ENCODE data around the gene ANK3. TPM values are rescaled to one million over a fixed set of nuclear protein-coding genes. Genes with fewer than 3 reads are reported as not detected.

ANK3 gene
- polyA plus RNA-seq, 1 donor from 2014 or later, result 114 TPM

DNA sequence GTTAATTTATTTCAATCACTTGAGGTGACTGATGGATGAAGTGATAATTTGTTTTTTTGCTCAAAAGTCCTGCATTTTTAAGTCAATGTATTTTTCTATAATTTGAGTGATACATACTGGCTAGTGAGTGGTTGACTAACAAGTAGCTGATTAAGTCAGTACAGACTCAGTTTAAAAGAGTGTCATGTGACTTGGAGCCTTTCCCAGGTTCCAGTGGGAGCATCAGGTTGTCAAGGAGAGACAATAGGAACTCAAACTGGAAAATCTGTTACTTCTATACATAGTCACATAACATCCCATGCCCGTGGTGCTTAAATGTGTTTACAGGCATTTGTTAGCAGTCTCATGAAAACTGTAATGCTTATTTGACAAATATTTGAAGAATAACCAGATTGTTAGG, 154.7 kb downstream of the ANK3 start:
- H3K27me3 ChIP-seq (ENCODE audit: insufficient read depth, low read depth, low read length), result no peaks in the 10 kb centered on the region
- H4K20me1 ChIP-seq (ENCODE audit: insufficient read depth), result no peaks in the 10 kb centered on the region
- H3F3A ChIP-seq (ENCODE audit: insufficient read depth, low read length, poor library complexity, severe bottlenecking), result no peaks in the 10 kb centered on the region
- TF ChIP-seq RAD21 (conservative IDR thresholded peaks at IDR 0.05) (no peak), MXI1 (conservative IDR thresholded peaks at IDR 0.05; ENCODE audit: poor library complexity, severe bottlenecking) (no peak), SMC3 (conservative IDR thresholded peaks at IDR 0.05; ENCODE audit: poor library complexity) (no peak), EZH2 (IDR thresholded peaks at IDR 0.05; ENCODE audit: borderline replicate concordance, insufficient read depth, low read length, poor library complexity, severe bottlenecking) (no peak), TAF1 (IDR thresholded peaks at IDR 0.05; ENCODE audit: low read depth) (no peak), REST (IDR thresholded peaks at IDR 0.05; ENCODE audit: borderline replicate concordance) (no peak), EP300 (conservative IDR thresholded peaks at IDR 0.05; ENCODE audit: poor library complexity, severe bottlenecking) (no peak), POLR2AphosphoS5 (IDR thresholded peaks at IDR 0.05) (no peak)
- TF ChIP-seq, protein P1, sequence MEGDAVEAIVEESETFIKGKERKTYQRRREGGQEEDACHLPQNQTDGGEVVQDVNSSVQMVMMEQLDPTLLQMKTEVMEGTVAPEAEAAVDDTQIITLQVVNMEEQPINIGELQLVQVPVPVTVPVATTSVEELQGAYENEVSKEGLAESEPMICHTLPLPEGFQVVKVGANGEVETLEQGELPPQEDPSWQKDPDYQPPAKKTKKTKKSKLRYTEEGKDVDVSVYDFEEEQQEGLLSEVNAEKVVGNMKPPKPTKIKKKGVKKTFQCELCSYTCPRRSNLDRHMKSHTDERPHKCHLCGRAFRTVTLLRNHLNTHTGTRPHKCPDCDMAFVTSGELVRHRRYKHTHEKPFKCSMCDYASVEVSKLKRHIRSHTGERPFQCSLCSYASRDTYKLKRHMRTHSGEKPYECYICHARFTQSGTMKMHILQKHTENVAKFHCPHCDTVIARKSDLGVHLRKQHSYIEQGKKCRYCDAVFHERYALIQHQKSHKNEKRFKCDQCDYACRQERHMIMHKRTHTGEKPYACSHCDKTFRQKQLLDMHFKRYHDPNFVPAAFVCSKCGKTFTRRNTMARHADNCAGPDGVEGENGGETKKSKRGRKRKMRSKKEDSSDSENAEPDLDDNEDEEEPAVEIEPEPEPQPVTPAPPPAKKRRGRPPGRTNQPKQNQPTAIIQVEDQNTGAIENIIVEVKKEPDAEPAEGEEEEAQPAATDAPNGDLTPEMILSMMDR (IDR thresholded peaks at IDR 0.05; ENCODE audit: poor library complexity, severe bottlenecking), result no peak
- H3K9me2 ChIP-seq (ENCODE audit: insufficient read depth, low read length), result no peaks in the 10 kb centered on the region
- no peak overlapping the region for H3K4me3 ChIP-seq (ENCODE audit: low read length)
- no peaks in the 10 kb centered on the region for H3K36me3 ChIP-seq (ENCODE audit: insufficient read depth, low read length)
- H3K9ac ChIP-seq (ENCODE audit: low read length), result no peak overlapping the region
- peaks cover 3% of the 10 kb centered on the region for H3K79me2 ChIP-seq (replicated peaks; ENCODE audit: insufficient read depth, low read length)
- no peak overlapping the region for H3K27ac ChIP-seq (ENCODE audit: low read length)
- H3K4me2 ChIP-seq (ENCODE audit: low read length), result no peak overlapping the region
- no peaks in the 10 kb centered on the region for H3K9me3 ChIP-seq (ENCODE audit: low read length)
- no peak overlapping the region for H2AFZ ChIP-seq (ENCODE audit: low read depth, low read length)

- Histone ChIP-seq H3K27ac (ENCODE audit: low read length) (no peak overlapping the region), H3K36me3 (ENCODE audit: insufficient read depth, low read length) (no peaks in the 10 kb centered on the region), H3K9me2 (ENCODE audit: insufficient read depth, low read length) (no peaks in the 10 kb centered on the region), H3K9me3 (ENCODE audit: low read length) (no peaks in the 10 kb centered on the region), H3K79me2 (replicated peaks; ENCODE audit: insufficient read depth, low read length) (peaks cover 3% of the 10 kb centered on the region), H3K9ac (ENCODE audit: low read length) (no peak overlapping the region), H2AFZ (ENCODE audit: low read depth, low read length) (no peak overlapping the region), H3F3A (ENCODE audit: insufficient read depth, low read length, poor library complexity, severe bottlenecking) (no peaks in the 10 kb centered on the region), H4K20me1 (ENCODE audit: insufficient read depth) (no peaks in the 10 kb centered on the region), H3K4me3 (ENCODE audit: low read length) (no peak overlapping the region), H3K27me3 (ENCODE audit: insufficient read depth, low read depth, low read length) (no peaks in the 10 kb centered on the region), H3K4me2 (ENCODE audit: low read length) (no peak overlapping the region)
- no peak for TF ChIP-seq SMC3 (conservative IDR thresholded peaks at IDR 0.05; ENCODE audit: poor library complexity)
- no peak for TF ChIP-seq RAD21 (conservative IDR thresholded peaks at IDR 0.05)
- no peak for TF ChIP-seq REST (IDR thresholded peaks at IDR 0.05; ENCODE audit: borderline replicate concordance)
- TF ChIP-seq EZH2 (IDR thresholded peaks at IDR 0.05; ENCODE audit: borderline replicate concordance, insufficient read depth, low read length, poor library complexity, severe bottlenecking), result no peak
- no peak for TF ChIP-seq EP300 (conservative IDR thresholded peaks at IDR 0.05; ENCODE audit: poor library complexity, severe bottlenecking)
- TF ChIP-seq POLR2AphosphoS5 (IDR thresholded peaks at IDR 0.05), result no peak
- TF ChIP-seq, protein P1 (IDR thresholded peaks at IDR 0.05; ENCODE audit: poor library complexity, severe bottlenecking), result no peak
- no peak for TF ChIP-seq MXI1 (conservative IDR thresholded peaks at IDR 0.05; ENCODE audit: poor library complexity, severe bottlenecking)
- no peak for TF ChIP-seq TAF1 (IDR thresholded peaks at IDR 0.05; ENCODE audit: low read depth)
These were observed 155.1 kb downstream of the ANK3 start for GRCh38 chr10:60234551-60234950.
